Endothelial cell of umbilical vein (primary cell): ENCODE results near the gene ACAP1.

Experiments
- CTCF ChIP-seq, 2 donors: IDR thresholded peaks; 1 replicate in 1 of 2; 2 replicates in 1 of 2; pipeline ENCODE4 v1.5.1; 2011; ENCODE audit warnings: low read length in 2 of 2, mild to moderate bottlenecking in 2 of 2, moderate library complexity in 2 of 2, control low read depth in 1 of 2, inconsistent platforms in 1 of 2, low read depth in 1 of 2; ENCODE audit not compliant: insufficient read depth in 1 of 2; ENCODE audit errors: extremely low read depth in 1 of 2
- EZH2 ChIP-seq: IDR thresholded peaks from 2 replicates; pipeline ENCODE4 v1.6.1; 2012; ENCODE audit warnings: borderline replicate concordance, low read depth, mild to moderate bottlenecking, moderate library complexity, low read length, inconsistent platforms; ENCODE audit not compliant: severe bottlenecking
- MAX ChIP-seq: IDR thresholded peaks from 2 replicates; pipeline ENCODE4 v1.6.1; 2011; ENCODE audit not compliant: insufficient read depth, insufficient read length
- POLR2A ChIP-seq: IDR thresholded peaks from 2 replicates; pipeline ENCODE4 v1.6.1; 2012; ENCODE audit warnings: low read depth, mild to moderate bottlenecking, control low read depth, low read length
- POLR2AphosphoS5 ChIP-seq: IDR thresholded peaks from 2 replicates; pipeline ENCODE4 v1.6.1; 2012; ENCODE audit warnings: low read depth, mild to moderate bottlenecking, control low read depth, low read length, moderate library complexity; ENCODE audit not compliant: insufficient read depth

- TF ChIP-seq CTCF (IDR thresholded peaks at IDR 0.05; ENCODE audit: extremely low read depth in 1 of 2, insufficient read depth in 1 of 2, low read depth in 1 of 2, low read length in 2 of 2) (no peak), POLR2A (no peak), EZH2 (no peak), POLR2AphosphoS5 (no peak), MAX (no peak)
Measured at GRCh38 chr17:7318121-7318860, 18.0 kb upstream of the ACAP1 start.
